Gastrocnemius medialis (tissue), 4 donors: ENCODE data around the gene VIPAS39. TPM values are rescaled to one million over a fixed set of nuclear protein-coding genes. Genes with fewer than 3 reads are reported as not detected.

Source experiments
- ATAC-seq, 2 donors: fragments of 150-250 bp; one replicate each; pipeline ENCODE4 v1.9.1; 2016
- DNase-seq, 2 donors: peaks; one replicate each; pipeline ENCODE4 v3.0.0-alpha.2; 2019
- H3K27ac ChIP-seq, 4 donors: fragments of 200-600 bp; sonication (generic); 1 replicate in 1 of 4; 2 replicates in 3 of 4; pipeline ENCODE4 v1.5.1; 2016 to 2018; ENCODE audit warnings: mild to moderate bottlenecking in 2 of 4, moderate library complexity in 1 of 4
- H3K27me3 ChIP-seq, 3 donors: fragments of 200-600 bp; sonication (generic) in 2 of 3; 1 replicate in 1 of 3; 2 replicates in 2 of 3; pipeline versions ENCODE4 v1.5.1 to v1.6.0; 2016 to 2019; ENCODE audit warnings: mild to moderate bottlenecking in 1 of 3, moderate library complexity in 1 of 3
- H3K36me3 ChIP-seq, 2 donors: fragments of 200-600 bp; sonication (generic) in 1 of 2; one replicate each; pipeline ENCODE4 v1.5.1; 2017 to 2018
- H3K4me1 ChIP-seq, 2 donors: fragments of 200-600 bp; sonication (generic) in 1 of 2; one replicate each; pipeline ENCODE4 v1.5.1; 2016 to 2017; ENCODE audit warnings: mild to moderate bottlenecking in 2 of 2
- H3K4me3 ChIP-seq, 4 donors: fragments of 200-600 bp; sonication (generic) in 3 of 4; 1 replicate in 1 of 4; 2 replicates in 3 of 4; pipeline ENCODE4 v1.5.1; 2016 to 2019; ENCODE audit warnings: mild to moderate bottlenecking in 2 of 4
- H3K9me3 ChIP-seq, 3 donors: fragments of 200-600 bp; sonication (generic) in 2 of 3; 1 replicate in 1 of 3; 2 replicates in 2 of 3; pipeline ENCODE4 v1.5.1; 2016 to 2019
- POLR2A ChIP-seq, 2 donors: fragments of 450-650 bp; IDR thresholded peaks; one replicate each; pipeline ENCODE4 v1.6.1; 2017; ENCODE audit warnings: antibody characterized with exemption in 2 of 2, mild to moderate bottlenecking in 2 of 2, moderate library complexity in 2 of 2
- in situ Hi-C, 4 donors: fragments of 200-750 bp; cut with MboI; loops; one replicate each; pipeline versions ENCODE4 v1.15.0 to v1.8.0; 2017; ENCODE audit warnings: low sequenced_read_pairs in 4 of 4
- intact Hi-C: fragments of 100-400 bp; cut with DNase I; formaldehyde crosslinking; loops from one replicate; pipeline ENCODE4 v1.15.1; 2023; ENCODE audit warnings: low total_unique reads
- total RNA-seq, 4 donors: library from RNA; depleted of rRNA; stranded (reverse); fragments of >200 nt; gene quantifications; one replicate each; pipeline versions ENCODE4 v1.1.0 to v1.2.3, GENCODE V29; 2016
- TF ChIP-seq, protein P1 (sequence below), 5 experiments: fragments of 450-650 bp in 3 of 5; fragments of 200-600 bp in 2 of 5; sonication (generic) in 2 of 5; IDR thresholded peaks in 4 of 5; conservative IDR thresholded peaks in 1 of 5; 1 replicate in 4 of 5; 2 replicates in 1 of 5; pipeline ENCODE4 v1.5.1; 2016 to 2019; ENCODE audit warnings: antibody characterized with exemption in 5 of 5, mild to moderate bottlenecking in 3 of 5, moderate library complexity in 3 of 5

VIPAS39 gene
- total RNA-seq, 4 donors from 2014 or later: 8.8 to 19.6 (median 17.6) TPM

GRCh38 chr14:77490347-77490986 lies 33.1 kb upstream of the VIPAS39 start:
- DNase-seq: no peak
- Histone ChIP-seq H3K27ac (no peak overlapping the region), H3K4me3 (no peak overlapping the region), H3K4me1 (no peaks in the 10 kb centered on the region), H3K36me3 (no peaks in the 10 kb centered on the region), H3K9me3 (no peaks in the 10 kb centered on the region), H3K27me3 (no peaks in the 10 kb centered on the region)
- no peak for TF ChIP-seq POLR2A (IDR thresholded peaks at IDR 0.05)
- TF ChIP-seq, protein P1, sequence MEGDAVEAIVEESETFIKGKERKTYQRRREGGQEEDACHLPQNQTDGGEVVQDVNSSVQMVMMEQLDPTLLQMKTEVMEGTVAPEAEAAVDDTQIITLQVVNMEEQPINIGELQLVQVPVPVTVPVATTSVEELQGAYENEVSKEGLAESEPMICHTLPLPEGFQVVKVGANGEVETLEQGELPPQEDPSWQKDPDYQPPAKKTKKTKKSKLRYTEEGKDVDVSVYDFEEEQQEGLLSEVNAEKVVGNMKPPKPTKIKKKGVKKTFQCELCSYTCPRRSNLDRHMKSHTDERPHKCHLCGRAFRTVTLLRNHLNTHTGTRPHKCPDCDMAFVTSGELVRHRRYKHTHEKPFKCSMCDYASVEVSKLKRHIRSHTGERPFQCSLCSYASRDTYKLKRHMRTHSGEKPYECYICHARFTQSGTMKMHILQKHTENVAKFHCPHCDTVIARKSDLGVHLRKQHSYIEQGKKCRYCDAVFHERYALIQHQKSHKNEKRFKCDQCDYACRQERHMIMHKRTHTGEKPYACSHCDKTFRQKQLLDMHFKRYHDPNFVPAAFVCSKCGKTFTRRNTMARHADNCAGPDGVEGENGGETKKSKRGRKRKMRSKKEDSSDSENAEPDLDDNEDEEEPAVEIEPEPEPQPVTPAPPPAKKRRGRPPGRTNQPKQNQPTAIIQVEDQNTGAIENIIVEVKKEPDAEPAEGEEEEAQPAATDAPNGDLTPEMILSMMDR (IDR thresholded peaks at IDR 0.05 in 4 of 5, conservative IDR thresholded peaks at IDR 0.05 in 1 of 5): no peak
- intact Hi-C loops: no loop called here
- ATAC-seq: no peak
- in situ Hi-C loops: no loop called here

DNA sequence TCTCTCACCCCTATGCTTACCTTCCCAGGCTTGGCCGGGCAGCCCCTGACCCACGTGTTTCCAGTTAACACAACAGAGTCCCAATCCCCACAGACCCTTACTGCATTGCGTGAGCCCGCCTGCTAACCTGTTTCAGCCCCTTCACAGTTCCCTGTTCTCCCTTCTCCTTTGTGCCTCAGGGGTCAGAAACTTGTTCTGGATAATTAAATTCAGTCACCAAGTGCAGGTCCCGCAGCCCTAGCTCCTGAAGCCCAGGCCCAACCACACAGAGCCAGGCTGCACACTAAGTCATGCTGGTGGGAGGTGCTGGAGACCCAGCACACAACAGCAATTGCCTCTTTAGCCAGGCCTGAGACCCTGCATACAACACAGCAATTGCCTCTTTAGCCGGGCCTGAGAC lies 31.6 kb upstream of the VIPAS39 start:
- Histone ChIP-seq H3K27me3 (no peaks in the 10 kb centered on the region), H3K4me3 (no peak overlapping the region), H3K27ac (no peak overlapping the region), H3K36me3 (no peaks in the 10 kb centered on the region), H3K9me3 (no peaks in the 10 kb centered on the region), H3K4me1 (no peaks in the 10 kb centered on the region)
- TF ChIP-seq, protein P1 (IDR thresholded peaks at IDR 0.05 in 4 of 5, conservative IDR thresholded peaks at IDR 0.05 in 1 of 5): no peak
- no peak for TF ChIP-seq POLR2A (IDR thresholded peaks at IDR 0.05)
- no peak for ATAC-seq
- in situ Hi-C loops: no loop called here
- intact Hi-C loops: no loop called here
- no peak for DNase-seq

DNA sequence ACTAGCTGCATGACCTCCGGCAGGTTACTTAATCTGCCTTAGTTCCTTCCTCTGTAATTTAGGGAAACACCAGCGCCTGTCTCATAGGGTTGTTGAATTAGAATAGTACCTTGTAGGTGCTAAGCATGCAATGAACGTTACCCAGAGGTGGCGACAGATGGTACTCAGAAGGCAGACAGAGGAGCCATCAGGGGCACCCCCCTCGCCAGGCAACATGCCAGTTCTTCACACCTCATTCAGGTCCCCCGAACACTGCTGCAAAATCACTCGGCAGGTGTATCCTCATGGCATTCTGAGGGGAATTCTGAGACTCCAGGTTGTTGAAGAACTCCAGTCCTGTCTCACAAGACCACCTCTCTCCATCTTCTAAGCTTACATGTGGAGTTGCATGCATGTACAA lies 31.2 kb upstream of the VIPAS39 start:
- H3K9me3 ChIP-seq: no peaks in the 10 kb centered on the region
- H3K4me3 ChIP-seq: no peak overlapping the region
- no peak for DNase-seq
- H3K27me3 ChIP-seq: no peaks in the 10 kb centered on the region
- intact Hi-C loops: no loop called here
- TF ChIP-seq POLR2A (IDR thresholded peaks at IDR 0.05): no peak
- TF ChIP-seq, protein P1 (IDR thresholded peaks at IDR 0.05 in 4 of 5, conservative IDR thresholded peaks at IDR 0.05 in 1 of 5): no peak
- in situ Hi-C loops: no loop called here
- H3K27ac ChIP-seq: no peak overlapping the region
- no peak for ATAC-seq
- no peaks in the 10 kb centered on the region for H3K36me3 ChIP-seq
- no peaks in the 10 kb centered on the region for H3K4me1 ChIP-seq

- Histone ChIP-seq H3K27me3 (no peaks in the 10 kb centered on the region), H3K27ac (no peak overlapping the region), H3K9me3 (no peaks in the 10 kb centered on the region), H3K4me3 (no peak overlapping the region), H3K36me3 (no peaks in the 10 kb centered on the region), H3K4me1 (no peaks in the 10 kb centered on the region)
- ATAC-seq: no peak
- no peak for DNase-seq
- in situ Hi-C loops: no loop called here
- intact Hi-C loops: no loop called here
- TF ChIP-seq, protein P1 (IDR thresholded peaks at IDR 0.05 in 4 of 5, conservative IDR thresholded peaks at IDR 0.05 in 1 of 5): no peak
- TF ChIP-seq POLR2A (IDR thresholded peaks at IDR 0.05): no peak
Measured at GRCh38 chr14:77485901-77486678, 28.7 kb upstream of the VIPAS39 start.
